Psoas muscle (tissue), 8 donors: ENCODE measurements around the gene KCNJ11. TPM values are rescaled to one million over a fixed set of nuclear protein-coding genes. Genes with fewer than 3 reads are reported as not detected.

Source experiments
- ATAC-seq, 4 donors: fragments of 200-7000 bp; cut with Tn5 transposase; one replicate each; pipeline ENCODE4 v1.9.1; 2020; ENCODE audit warnings: moderate library complexity in 3 of 4, mild to moderate bottlenecking in 2 of 4
- DNase-seq, 2 donors: peaks; one replicate each; pipeline ENCODE4 v3.0.0-alpha.2; 2020
- H3K27ac ChIP-seq: fragments of 200-600 bp; one replicate; pipeline ENCODE4 v1.8.0; 2022
- H3K27me3 ChIP-seq, 3 donors: fragments of 200-600 bp in 1 of 3; one replicate each; pipeline versions ENCODE4 v1.6.1 to v1.8.0; 2013 to 2022; ENCODE audit warnings: low read length in 2 of 3, mild to moderate bottlenecking in 2 of 3, moderate library complexity in 1 of 3; ENCODE audit not compliant: insufficient read depth in 3 of 3
- H3K36me3 ChIP-seq, 2 donors: fragments of 200-600 bp in 1 of 2; one replicate each; pipeline versions ENCODE4 v1.6.1 to v1.8.0; 2013 to 2022; ENCODE audit warnings: low read depth in 1 of 2, mild to moderate bottlenecking in 1 of 2, moderate library complexity in 1 of 2; ENCODE audit not compliant: insufficient read depth in 1 of 2
- H3K4me1 ChIP-seq: fragments of 200-600 bp; one replicate; pipeline ENCODE4 v1.8.0; 2022
- H3K4me3 ChIP-seq: fragments of 200-600 bp; one replicate; pipeline ENCODE4 v1.8.0; 2022; ENCODE audit warnings: mild to moderate bottlenecking
- H3K9me3 ChIP-seq: fragments of 200-600 bp; one replicate; pipeline ENCODE4 v1.8.0; 2022
- CTCF ChIP-seq: fragments of 200-600 bp; IDR thresholded peaks from one replicate; pipeline ENCODE4 v1.8.0; 2022; ENCODE audit warnings: antibody characterized with exemption
- WGBS, 3 donors: extraction: QIAGEN DNeasy Blood & Tissue Kit; methylation state at CpG; one replicate each; pipeline versions ENCODE4 v1.1.6 to v1.1.7; 2013; 5-methylcytosine and 5-hydroxymethylcytosine counted together
- intact Hi-C, 2 donors: fragments of 100-400 bp; cut with DNase I; formaldehyde crosslinking; loops; one replicate each; pipeline versions ENCODE4 v1.11.0 to v1.14.2; 2022
- polyA plus RNA-seq, 3 donors: library from polyadenylated mRNA; stranded (reverse); fragments of 200-250 nt; gene quantifications; one replicate each; pipeline ENCODE4 v1.2.3, GENCODE V29; 2013
- total RNA-seq, 4 donors: library from RNA; stranded (reverse); fragmentation: NEBNext Ultra II Directional in 2 of 4; extraction: Animal tissue kit (Norgen Biotek cat#: 25700) in 2 of 4; gene quantifications; one replicate each; pipeline versions ENCODE4 v1.2.1 to v1.2.4, GENCODE V29; 2021 to 2023
- donor health status: healthy with polysubstance abuse.
- donor health status: DM: no; HTN: no; CAD: no; lungs with moderate emphysema.
- donor health status: Bipolar disorder and iron deficiency.
- donor health status: healthy.
- donor health status: DM: yes; HTN: yes; CAD: no.
- donor health status: DM: no; HTN: no; CAD: no.
- donor health status: DM: no; HTN: no; CAD: no.
- donor health status: DM: yes; HTN: yes; CAD: no.

KCNJ11 gene
- total and polyA plus RNA-seq, 7 donors = 66.5 to 173 (median 88.4) TPM

GRCh38 chr11:17352950-17353820 lies 35.3 kb downstream of the KCNJ11 start:
- Histone ChIP-seq H3K4me1 (peaks cover 22% of the 10 kb centered on the region), H3K27me3 (peaks cover 0 to 38% (median 5%) of the 10 kb centered on the region in 3 donors), H3K27ac (peak overlapping the region; percentile 28), H3K9me3 (no peaks in the 10 kb centered on the region), H3K36me3 (no peaks in the 10 kb centered on the region), H3K4me3 (peak overlapping the region; percentile 73)
- DNase-seq (peak; percentile 74 to 79), ATAC-seq (peak; percentile 64 to 72 (median 68))
- intact Hi-C loops = loop anchor here in 1 of 2 donors (10.0 kb wide), 1 partner anchor 118 kb away; no protein-coding TSS in a partner anchor
- no peak for TF ChIP-seq CTCF
- WGBS, 3 donors = 0 to 1% (median 1%) methylated on average over 60 to 69 of the region's 69 CpGs

DNA sequence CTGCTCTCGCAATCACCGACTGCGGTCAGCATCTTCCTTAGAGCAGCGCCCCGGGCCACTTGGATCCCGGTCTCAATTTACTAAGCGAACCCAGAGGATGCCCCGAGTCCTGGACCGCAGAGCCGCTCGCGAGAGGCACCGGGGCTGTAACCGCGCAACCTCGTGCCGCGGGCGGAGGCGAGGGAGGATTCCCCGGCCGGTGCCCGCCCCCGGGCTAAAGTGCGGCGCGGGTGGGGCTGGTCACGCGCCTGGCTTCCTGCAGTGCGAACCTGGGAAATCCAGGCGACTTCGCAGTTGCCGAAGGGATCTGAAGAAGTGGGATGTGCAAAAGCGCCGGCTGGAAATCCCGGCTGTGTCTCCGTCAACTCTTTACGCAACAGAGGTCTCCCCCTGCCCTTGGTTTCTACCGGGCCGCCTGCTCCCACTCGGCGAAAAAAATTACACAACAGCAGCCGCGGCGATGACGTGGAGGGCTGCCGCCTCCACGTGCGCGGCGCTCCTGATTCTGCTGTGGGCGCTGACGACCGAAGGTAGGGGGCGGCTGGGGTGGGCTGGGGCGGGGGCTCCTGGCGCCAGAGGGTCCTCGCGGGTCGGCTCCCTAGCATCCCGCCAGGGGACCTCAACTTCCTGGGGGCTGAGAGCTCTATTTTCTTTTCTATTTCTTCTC lies 36.8 kb downstream of the KCNJ11 start, which contains the start of gene NCR3LG1:
Gene NCR3LG1, plus strand, starts transcription at position 291 of the 667 bp plus-strand sequence. Its CDS starts 170 bp downstream, at position 461.
- H3K27me3 ChIP-seq = peaks cover 0 to 38% (median 5%) of the 10 kb centered on the region in 3 donors
- no peaks in the 10 kb centered on the region for H3K9me3 ChIP-seq
- intact Hi-C loops = loop anchor here in 1 of 2 donors (10.0 kb wide), 1 partner anchor 117 kb away; no protein-coding TSS in a partner anchor
- H3K4me1 ChIP-seq = peaks cover 22% of the 10 kb centered on the region
- H3K4me3 ChIP-seq = peak within 1 kb of the TSS; percentile 73
- ATAC-seq = peak; percentile 55 to 65 (median 56)
- peak; percentile 65 to 73 for DNase-seq
- 1% methylated on average over 45 to 61 of the region's 61 CpGs for WGBS, 3 donors
- H3K36me3 ChIP-seq = no peaks in the 10 kb centered on the region
- H3K27ac ChIP-seq = no peak within 1 kb of the TSS
- no peak for TF ChIP-seq CTCF

DNA sequence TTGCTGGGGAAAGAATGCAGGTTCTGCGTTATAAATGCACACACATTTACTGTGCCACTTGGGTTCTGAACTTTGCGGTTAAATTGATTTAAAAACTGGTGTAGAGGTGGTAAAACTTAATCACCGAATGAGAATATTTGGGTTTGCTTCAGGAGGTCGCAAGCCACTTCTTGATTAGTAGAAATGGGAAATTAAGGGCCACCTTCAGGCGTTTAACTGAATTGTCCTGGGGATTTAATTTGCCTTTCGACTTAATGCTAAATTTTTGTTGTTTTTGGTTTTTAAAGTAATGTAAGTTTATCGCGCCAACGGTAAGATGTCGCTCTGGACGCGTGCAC lies 37.3 kb downstream of the KCNJ11 start:
- Histone ChIP-seq H3K27ac (no peak overlapping the region), H3K4me1 (peaks cover 22% of the 10 kb centered on the region), H3K4me3 (peak overlapping the region; percentile 73), H3K36me3 (no peaks in the 10 kb centered on the region), H3K27me3 (peaks cover 0 to 38% (median 5%) of the 10 kb centered on the region in 3 donors), H3K9me3 (no peaks in the 10 kb centered on the region)
- DNase-seq (no peak), ATAC-seq (no peak)
- TF ChIP-seq CTCF = no peak
- 23 to 30% (median 27%) methylated on average over 12 of the region's 12 CpGs for WGBS, 3 donors
- intact Hi-C loops = loop anchor here in 1 of 2 donors (10.0 kb wide), 1 partner anchor 116 kb away; no protein-coding TSS in a partner anchor

- no peak overlapping the region for H3K4me3 ChIP-seq
- 95 to 96% (median 95%) methylated on average over 7 of the region's 7 CpGs for WGBS, 3 donors
- TF ChIP-seq CTCF = no peak
- no peak overlapping the region for H3K27ac ChIP-seq
- ATAC-seq (no peak), DNase-seq (no peak)
- H3K4me1 ChIP-seq = peaks cover 22% of the 10 kb centered on the region
- no peaks in the 10 kb centered on the region for H3K36me3 ChIP-seq
- intact Hi-C loops = loop anchor here in 1 of 2 donors (10.0 kb wide), 1 partner anchor 116 kb away; no protein-coding TSS in a partner anchor
- peaks cover 0 to 38% (median 5%) of the 10 kb centered on the region in 3 donors for H3K27me3 ChIP-seq
- H3K9me3 ChIP-seq = no peaks in the 10 kb centered on the region
Observed at GRCh38 chr11:17350455-17351171, 37.8 kb downstream of the KCNJ11 start.
